K562 (cell line): ENCODE results near the gene DYNC1I1. TPM values are rescaled to one million over a fixed set of nuclear protein-coding genes. Genes with fewer than 3 reads are reported as not detected.

ENCODE experiments used
- CEBPZ ChIP-seq: fragments of 150-350 bp; IDR thresholded peaks from 2 replicates; pipeline ENCODE4 v1.6.1; 2014; ENCODE audit warnings: low read depth, mild to moderate bottlenecking, low read length, borderline replicate concordance
- CHD2 ChIP-seq: IDR thresholded peaks from 2 replicates; pipeline ENCODE4 v1.6.1; 2011; ENCODE audit warnings: low read depth, low read length
- CXXC5 ChIP-seq: fragments of 250-450 bp; sonication (Bioruptor Pico); IDR thresholded peaks from 2 replicates; pipeline ENCODE4 v1.8.0; 2022; ENCODE audit warnings: inconsistent platforms, mild to moderate bottlenecking, moderate library complexity
- EGR1 ChIP-seq: fragments of 450-650 bp; conservative IDR thresholded peaks from 2 replicates; pipeline ENCODE4 v1.6.1; 2017; ENCODE audit warnings: mild to moderate bottlenecking
- HINFP ChIP-seq: fragments of 450-650 bp; conservative IDR thresholded peaks from 2 replicates; pipeline ENCODE4 v1.6.1; 2016; ENCODE audit warnings: missing genetic modification characterization, low read depth, mild to moderate bottlenecking, control low read depth, missing compliant biosample characterization
- JUND ChIP-seq, 2 experiments: IDR thresholded peaks; 2 replicates in 1 of 2; 3 replicates in 1 of 2; pipeline ENCODE4 v1.6.1; 2011; ENCODE audit warnings: borderline replicate concordance in 2 of 2, low read depth in 2 of 2, low read length in 2 of 2, improper control_type of control experiment in 1 of 2, missing biosample characterization in 1 of 2, missing genetic modification characterization in 1 of 2, missing genetic modification reagents in 1 of 2
- MBD2 ChIP-seq: sonication (generic); IDR thresholded peaks from 2 replicates; pipeline ENCODE4 v1.6.1; 2016; ENCODE audit warnings: low read depth, borderline replicate concordance
- MIER1 ChIP-seq: fragments of 450-650 bp; IDR thresholded peaks from 2 replicates; pipeline ENCODE4 v1.6.1; 2016; ENCODE audit warnings: antibody characterized with exemption, mild to moderate bottlenecking, low read depth
- MTF1 ChIP-seq: fragments of 250-450 bp; sonication (Bioruptor Pico); IDR thresholded peaks from 2 replicates; pipeline ENCODE4 v1.9.0; 2021; ENCODE audit warnings: moderate library complexity, mild to moderate bottlenecking, inconsistent platforms, borderline replicate concordance
- NRF1 ChIP-seq, 2 experiments: fragments of 450-650 bp; IDR thresholded peaks in 1 of 2; conservative IDR thresholded peaks in 1 of 2; 2 replicates each; pipeline ENCODE4 v1.6.1; 2014; ENCODE audit warnings: mild to moderate bottlenecking in 2 of 2
- RBFOX2 ChIP-seq: fragments of 200-400 bp; formaldehyde crosslinking; IDR thresholded peaks from 2 replicates; pipeline ENCODE4 v1.6.1; 2017; ENCODE audit warnings: low read depth, mild to moderate bottlenecking, low read length, moderate library complexity
- ZC3H11A ChIP-seq: IDR thresholded peaks from 2 replicates; pipeline ENCODE4 v1.6.1; 2012; ENCODE audit warnings: low read depth, low read length, improper control_type of control experiment
- polyA plus RNA-seq, 8 experiments: library from polyadenylated mRNA; depleted of rRNA in 4 of 8; stranded (reverse) in 5 of 8; unstranded in 3 of 8; fragments of >200 nt; fragmentation: Nextera tagmentation in 2 of 8; fragmentation: Illumina TruSeq in 1 of 8; extraction: Ambion mirVana in 2 of 8; extraction: Trizol in 1 of 8; gene quantifications; 2 replicates each; pipeline versions ENCODE4 v1.2.1 to v1.2.3, GENCODE V29; 2011 to 2014; ENCODE audit warnings: inconsistent platforms in 1 of 8, missing spikeins in 1 of 8
- total RNA-seq, 7 experiments: library from RNA; depleted of rRNA in 6 of 7; stranded (reverse); fragments of >200 nt in 6 of 7; fragmentation: Illumina TruSeq in 2 of 7; extraction: Trizol in 2 of 7; gene quantifications; 2 replicates each; pipeline versions ENCODE4 v1.2.1 to v1.2.3, GENCODE V29; 2011 to 2021; ENCODE audit warnings: low replicate concordance in 1 of 7
- TF ChIP-seq, protein P1 (sequence below): fragments of 450-650 bp; IDR thresholded peaks from 2 replicates; pipeline ENCODE4 v1.6.1; 2016; ENCODE audit warnings: low read depth, mild to moderate bottlenecking, moderate library complexity
- TF ChIP-seq, protein P2 (sequence below): fragments of 450-650 bp; IDR thresholded peaks from 2 replicates; pipeline ENCODE4 v1.6.1; 2016; ENCODE audit warnings: borderline replicate concordance
- TF ChIP-seq, protein P3 (sequence below): fragments of 250-450 bp; sonication (Bioruptor Pico); IDR thresholded peaks from 2 replicates; pipeline ENCODE4 v1.5.0; 2020; ENCODE audit warnings: mild to moderate bottlenecking

Gene DYNC1I1
- total and polyA plus RNA-seq, 9 of the 15 experiments (the other 6 are each of a cell fraction or from before 2014, with no cell fraction given), result 0.22 to 1.5 (median 0.44) TPM

- no peak for TF ChIP-seq MTF1
- no peak for TF ChIP-seq ZC3H11A
- TF ChIP-seq CHD2, result no peak
- TF ChIP-seq NRF1 (conservative IDR thresholded peaks at IDR 0.05 in 1 of 2, IDR thresholded peaks at IDR 0.05 in 1 of 2), result 0 out of 4 replicates have a peak, but pooled peaks of 1 of the 2 experiments have one; percentile 5
- 0 out of 2 replicates have a peak, but pooled peaks have one; percentile 1 for TF ChIP-seq CXXC5
- TF ChIP-seq HINFP (tag), result no peak
- TF ChIP-seq JUND (IDR thresholded peaks at IDR 0.05; ENCODE audit: borderline replicate concordance, low read depth, low read length), result no peak
- no peak for TF ChIP-seq JUND (tag; IDR thresholded peaks at IDR 0.05; ENCODE audit: borderline replicate concordance, low read depth, low read length)
- no peak for TF ChIP-seq RBFOX2
- TF ChIP-seq, protein P1, sequence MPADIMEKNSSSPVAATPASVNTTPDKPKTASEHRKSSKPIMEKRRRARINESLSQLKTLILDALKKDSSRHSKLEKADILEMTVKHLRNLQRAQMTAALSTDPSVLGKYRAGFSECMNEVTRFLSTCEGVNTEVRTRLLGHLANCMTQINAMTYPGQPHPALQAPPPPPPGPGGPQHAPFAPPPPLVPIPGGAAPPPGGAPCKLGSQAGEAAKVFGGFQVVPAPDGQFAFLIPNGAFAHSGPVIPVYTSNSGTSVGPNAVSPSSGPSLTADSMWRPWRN, result no peak
- TF ChIP-seq, protein P2, sequence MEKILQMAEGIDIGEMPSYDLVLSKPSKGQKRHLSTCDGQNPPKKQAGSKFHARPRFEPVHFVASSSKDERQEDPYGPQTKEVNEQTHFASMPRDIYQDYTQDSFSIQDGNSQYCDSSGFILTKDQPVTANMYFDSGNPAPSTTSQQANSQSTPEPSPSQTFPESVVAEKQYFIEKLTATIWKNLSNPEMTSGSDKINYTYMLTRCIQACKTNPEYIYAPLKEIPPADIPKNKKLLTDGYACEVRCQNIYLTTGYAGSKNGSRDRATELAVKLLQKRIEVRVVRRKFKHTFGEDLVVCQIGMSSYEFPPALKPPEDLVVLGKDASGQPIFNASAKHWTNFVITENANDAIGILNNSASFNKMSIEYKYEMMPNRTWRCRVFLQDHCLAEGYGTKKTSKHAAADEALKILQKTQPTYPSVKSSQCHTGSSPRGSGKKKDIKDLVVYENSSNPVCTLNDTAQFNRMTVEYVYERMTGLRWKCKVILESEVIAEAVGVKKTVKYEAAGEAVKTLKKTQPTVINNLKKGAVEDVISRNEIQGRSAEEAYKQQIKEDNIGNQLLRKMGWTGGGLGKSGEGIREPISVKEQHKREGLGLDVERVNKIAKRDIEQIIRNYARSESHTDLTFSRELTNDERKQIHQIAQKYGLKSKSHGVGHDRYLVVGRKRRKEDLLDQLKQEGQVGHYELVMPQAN, result no peak
- no peak for TF ChIP-seq CEBPZ
- TF ChIP-seq, protein P3, sequence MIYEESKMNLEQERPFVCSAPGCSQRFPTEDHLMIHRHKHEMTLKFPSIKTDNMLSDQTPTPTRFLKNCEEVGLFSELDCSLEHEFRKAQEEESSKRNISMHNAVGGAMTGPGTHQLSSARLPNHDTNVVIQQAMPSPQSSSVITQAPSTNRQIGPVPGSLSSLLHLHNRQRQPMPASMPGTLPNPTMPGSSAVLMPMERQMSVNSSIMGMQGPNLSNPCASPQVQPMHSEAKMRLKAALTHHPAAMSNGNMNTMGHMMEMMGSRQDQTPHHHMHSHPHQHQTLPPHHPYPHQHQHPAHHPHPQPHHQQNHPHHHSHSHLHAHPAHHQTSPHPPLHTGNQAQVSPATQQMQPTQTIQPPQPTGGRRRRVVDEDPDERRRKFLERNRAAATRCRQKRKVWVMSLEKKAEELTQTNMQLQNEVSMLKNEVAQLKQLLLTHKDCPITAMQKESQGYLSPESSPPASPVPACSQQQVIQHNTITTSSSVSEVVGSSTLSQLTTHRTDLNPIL (CRISPR knock-in tag), result no peak
- no peak for TF ChIP-seq MBD2
- no peak for TF ChIP-seq MIER1
- no peak for TF ChIP-seq EGR1
These were observed 622 bp downstream of the DYNC1I1 start (continued) for GRCh38 chr7:95772771-95773581.
